ENCODE results near the gene RPL39L.

The RPL39L gene

GRCh38 chr3:187088701-187089100 is 50.6 kb downstream of the RPL39L start:
- DNase-seq, result no peak

- DNase-seq, result no peak
Observed at GRCh38 chr3:187086831-187087230, 52.5 kb downstream of the RPL39L start.

GRCh38 chr3:187085933-187086332 is 53.4 kb downstream of the RPL39L start:
- DNase-seq, result no peak

- no peak for DNase-seq
Observed at GRCh38 chr3:187085021-187085666, 54.2 kb downstream of the RPL39L start.

DNA sequence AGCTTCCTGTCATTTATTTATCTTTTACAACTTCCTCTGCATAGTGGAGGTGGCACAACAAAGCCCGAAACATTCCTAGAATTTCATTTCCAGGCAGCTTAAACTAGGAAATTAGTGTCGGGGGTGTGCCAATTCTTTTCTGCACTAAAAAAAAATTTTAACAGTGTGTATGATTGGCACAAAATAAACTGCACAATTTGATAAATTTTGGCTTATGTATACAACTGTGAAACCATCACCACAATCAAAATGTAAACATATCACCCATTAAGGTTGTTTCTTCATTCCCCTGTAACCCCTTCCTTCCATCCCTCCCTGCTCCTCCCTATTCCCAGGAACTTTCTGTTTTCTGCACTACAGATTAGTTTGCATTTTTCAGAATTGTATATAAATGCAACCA is 54.7 kb downstream of the RPL39L start:
- no peak for DNase-seq

- DNase-seq, result no peak
Observed at GRCh38 chr3:187084126-187084525, 55.2 kb downstream of the RPL39L start.

- DNase-seq, result no peak
Observed at GRCh38 chr3:187082758-187083375, 56.4 kb downstream of the RPL39L start.

DNA sequence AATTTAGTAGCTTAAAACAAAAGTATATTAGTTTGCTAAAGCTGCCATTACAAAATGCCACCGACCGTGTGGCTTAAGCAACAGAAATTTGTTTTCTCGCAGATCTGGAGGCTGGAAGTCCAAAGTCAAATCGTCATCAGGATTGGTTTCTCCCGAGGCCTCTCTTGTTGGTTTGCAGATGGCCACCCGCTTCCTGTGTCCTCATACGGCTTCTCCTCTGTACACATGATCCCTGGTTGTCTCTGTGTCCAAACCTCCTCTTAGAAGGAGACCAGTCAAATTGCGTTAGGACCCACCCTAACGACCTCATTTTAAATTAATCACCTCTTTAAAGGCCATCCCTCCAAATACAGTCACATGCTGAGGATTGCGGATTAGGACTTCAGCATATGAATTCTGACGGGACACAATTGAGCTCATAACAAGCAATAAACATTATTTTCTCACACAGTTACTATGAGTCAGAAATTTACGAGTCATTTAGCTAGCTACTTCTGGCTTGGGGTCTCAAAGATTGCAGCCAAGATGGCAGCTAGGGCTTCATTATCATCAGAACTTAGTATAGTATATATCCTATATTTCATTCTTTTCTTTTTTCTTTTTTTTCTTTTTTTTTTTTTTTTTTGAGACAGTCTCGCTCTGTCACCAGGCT is 58.4 kb downstream of the RPL39L start:
- no peak for DNase-seq

GRCh38 chr3:187079090-187080022 is 59.9 kb downstream of the RPL39L start:
- DNase-seq, result no peak

GRCh38 chr3:187077537-187077936 is 61.8 kb downstream of the RPL39L start:
- DNase-seq, result no peak

- no peak for DNase-seq
Observed at GRCh38 chr3:187077085-187077484, 62.2 kb downstream of the RPL39L start.

GRCh38 chr3:187076297-187076696 is 63.0 kb downstream of the RPL39L start:
- DNase-seq, result no peak

- no peak for DNase-seq
Observed at GRCh38 chr3:187074846-187075245, 64.5 kb downstream of the RPL39L start.

DNA sequence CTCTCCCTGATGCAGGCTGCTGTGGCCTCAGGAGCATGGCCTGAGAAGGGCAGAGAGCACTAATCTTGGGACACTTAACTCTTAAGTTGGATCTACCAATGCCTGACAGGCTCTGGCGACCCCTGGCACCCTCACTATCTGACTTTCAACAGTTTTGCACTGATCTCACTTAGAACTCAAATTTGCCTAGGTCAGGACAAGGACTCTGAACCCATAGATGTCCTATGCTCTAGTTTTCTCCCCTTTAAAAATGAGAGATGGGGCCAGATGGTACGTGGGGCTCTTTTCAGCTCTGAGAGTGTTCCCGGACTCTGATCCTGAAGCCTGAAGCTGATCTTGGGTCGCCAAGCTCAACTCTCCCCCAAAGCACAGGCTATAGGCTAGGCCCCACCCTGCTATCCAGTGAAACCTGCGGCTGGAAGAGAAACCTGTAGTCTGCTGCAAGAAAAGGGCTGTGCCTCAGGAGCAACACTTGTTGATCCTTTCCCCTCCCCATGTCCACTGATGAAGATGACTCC is 65.7 kb downstream of the RPL39L start:
- DNase-seq, result no peak

DNA sequence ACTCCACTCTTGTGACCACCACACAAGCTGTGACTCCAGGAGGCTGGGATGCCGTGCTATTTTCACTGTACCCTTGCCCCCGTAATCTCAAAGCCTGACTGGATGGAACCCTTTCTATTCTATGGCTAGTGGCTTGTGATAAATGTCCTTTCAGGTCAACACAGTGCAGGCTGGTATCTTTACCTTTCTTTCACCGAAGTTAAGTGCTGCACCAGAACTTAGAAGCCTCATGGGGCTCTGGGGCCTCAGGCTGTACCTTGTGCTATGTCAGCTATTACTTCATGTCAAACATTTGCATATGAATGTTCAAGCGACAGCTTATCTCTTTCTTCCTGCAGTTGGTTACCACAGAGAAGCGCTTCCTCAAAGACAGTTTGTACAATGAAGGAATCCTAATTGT is 66.8 kb downstream of the RPL39L start:
- DNase-seq, result no peak

- no peak for DNase-seq
Observed at GRCh38 chr3:187072102-187072501, 67.2 kb downstream of the RPL39L start.

Measured in activated naive CD4-positive, alpha-beta T cell treated with Interleukin-2 at 50 U/mL for 16 hours (primary cell).